Measurements from ENCODE around the gene ANO10. TPM values are rescaled to one million over a fixed set of nuclear protein-coding genes. Genes with fewer than 3 reads are reported as not detected.

The ANO10 gene
- total and polyA plus RNA-seq, 7 donors, result 10.3 to 18.8 (median 13.1) TPM

DNA sequence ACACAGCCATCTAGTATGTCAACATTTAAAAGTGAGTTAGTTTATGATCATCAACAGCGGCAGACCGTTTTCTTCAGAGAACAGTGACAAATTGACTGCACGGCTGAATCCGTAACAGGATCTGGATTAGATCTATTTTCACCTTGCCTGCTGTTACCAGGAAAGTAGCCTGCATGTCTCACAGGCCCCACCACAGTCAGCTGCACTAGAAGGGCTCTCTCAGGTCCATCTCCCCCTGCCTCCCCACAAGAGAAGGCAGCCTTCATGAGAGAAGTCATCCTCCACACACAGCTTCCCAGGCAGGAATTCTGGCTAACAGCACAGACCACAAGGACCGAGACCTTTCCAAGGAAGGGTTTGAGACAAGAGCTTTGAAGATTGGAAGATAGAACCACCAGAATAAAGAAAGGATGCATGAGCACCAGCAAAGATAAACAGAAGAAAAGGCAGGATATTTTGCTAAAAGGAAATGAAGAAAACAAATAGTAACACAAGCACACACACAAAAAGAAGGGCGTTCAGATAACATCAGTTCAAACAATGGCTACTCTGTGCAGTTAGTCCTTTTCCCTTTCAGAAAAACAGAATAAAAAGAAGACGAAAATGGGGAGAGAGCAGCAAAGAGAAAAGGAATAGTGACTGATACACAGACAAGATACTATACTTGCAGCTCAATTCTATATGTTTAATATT, 208.0 kb downstream of the ANO10 start:
- Histone ChIP-seq H3K36me3 (ENCODE audit: insufficient read depth in 1 of 2, low read depth in 1 of 2) (no peaks in the 10 kb centered on the region), H3K27me3 (ENCODE audit: insufficient read depth in 3 of 3, low read length in 2 of 3) (no peaks in the 10 kb centered on the region), H3K4me3 (no peak overlapping the region), H3K9me3 (no peaks in the 10 kb centered on the region), H3K27ac (no peak overlapping the region), H3K4me1 (peaks cover 5% of the 10 kb centered on the region)
- ATAC-seq (peak in 2 of 4 donors; percentile 45 to 77), DNase-seq (no peak)
- 65 to 78% (median 72%) methylated on average over 7 of the region's 7 CpGs for WGBS, 3 donors
- TF ChIP-seq, protein P1, sequence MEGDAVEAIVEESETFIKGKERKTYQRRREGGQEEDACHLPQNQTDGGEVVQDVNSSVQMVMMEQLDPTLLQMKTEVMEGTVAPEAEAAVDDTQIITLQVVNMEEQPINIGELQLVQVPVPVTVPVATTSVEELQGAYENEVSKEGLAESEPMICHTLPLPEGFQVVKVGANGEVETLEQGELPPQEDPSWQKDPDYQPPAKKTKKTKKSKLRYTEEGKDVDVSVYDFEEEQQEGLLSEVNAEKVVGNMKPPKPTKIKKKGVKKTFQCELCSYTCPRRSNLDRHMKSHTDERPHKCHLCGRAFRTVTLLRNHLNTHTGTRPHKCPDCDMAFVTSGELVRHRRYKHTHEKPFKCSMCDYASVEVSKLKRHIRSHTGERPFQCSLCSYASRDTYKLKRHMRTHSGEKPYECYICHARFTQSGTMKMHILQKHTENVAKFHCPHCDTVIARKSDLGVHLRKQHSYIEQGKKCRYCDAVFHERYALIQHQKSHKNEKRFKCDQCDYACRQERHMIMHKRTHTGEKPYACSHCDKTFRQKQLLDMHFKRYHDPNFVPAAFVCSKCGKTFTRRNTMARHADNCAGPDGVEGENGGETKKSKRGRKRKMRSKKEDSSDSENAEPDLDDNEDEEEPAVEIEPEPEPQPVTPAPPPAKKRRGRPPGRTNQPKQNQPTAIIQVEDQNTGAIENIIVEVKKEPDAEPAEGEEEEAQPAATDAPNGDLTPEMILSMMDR (IDR thresholded peaks at IDR 0.05), result no peak
- intact Hi-C loops (cut with DNase I), result no loop called here

DNA sequence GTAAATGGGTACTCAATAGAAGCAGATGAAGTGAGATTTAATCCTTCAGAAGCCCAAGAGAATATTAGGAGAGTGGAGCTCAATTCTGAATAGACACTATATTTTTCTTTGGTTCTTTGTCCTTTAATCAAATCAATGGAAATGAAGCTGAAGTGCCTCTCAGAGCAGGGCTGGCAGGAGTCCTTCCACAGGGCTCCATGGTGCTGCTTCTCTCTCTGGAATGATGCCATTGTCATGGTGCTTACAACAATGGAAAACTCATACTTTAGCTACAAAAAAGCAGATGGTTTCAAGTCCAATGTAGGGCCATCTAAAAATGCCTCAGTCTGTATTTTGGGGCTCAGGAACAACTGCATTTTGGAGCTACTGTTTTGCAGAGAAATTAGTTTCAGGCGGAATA, 210.4 kb downstream of the ANO10 start:
- ATAC-seq (no peak), DNase-seq (no peak)
- TF ChIP-seq, protein P1 (IDR thresholded peaks at IDR 0.05), result no peak
- Histone ChIP-seq H3K4me1 (peaks cover 4% of the 10 kb centered on the region), H3K9me3 (no peaks in the 10 kb centered on the region), H3K27ac (no peak overlapping the region), H3K4me3 (no peak overlapping the region), H3K27me3 (ENCODE audit: insufficient read depth in 3 of 3, low read length in 2 of 3) (no peaks in the 10 kb centered on the region), H3K36me3 (ENCODE audit: insufficient read depth in 1 of 2, low read depth in 1 of 2) (no peaks in the 10 kb centered on the region)
- 88 to 94% (median 94%) methylated on average over 1 of the region's 1 CpG for WGBS, 3 donors
- intact Hi-C loops (cut with DNase I), result no loop called here

DNA sequence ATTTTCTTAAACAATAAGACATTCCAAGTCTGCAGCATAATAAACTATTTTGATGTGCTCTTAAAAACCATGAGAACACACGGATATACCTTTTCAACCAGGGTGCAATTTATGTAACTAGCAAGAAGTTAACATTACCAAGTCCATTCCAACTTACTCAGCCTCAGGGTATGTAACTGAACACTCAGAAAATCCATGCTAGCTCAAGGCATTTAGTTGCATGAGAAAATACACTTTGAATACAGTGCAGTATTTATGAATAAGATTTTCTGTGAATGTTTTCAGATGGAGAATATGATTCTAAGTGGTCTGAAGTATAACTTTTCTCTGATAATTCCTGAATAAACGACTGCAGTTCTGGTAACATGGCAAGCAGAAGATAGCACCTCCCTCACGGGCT, 211.2 kb downstream of the ANO10 start:
- H3K9me3 ChIP-seq, result no peaks in the 10 kb centered on the region
- 70 to 85% (median 81%) methylated on average over 3 of the region's 3 CpGs for WGBS, 3 donors
- intact Hi-C loops (cut with DNase I), result no loop called here
- no peak overlapping the region for H3K4me3 ChIP-seq
- no peak overlapping the region for H3K27ac ChIP-seq
- ATAC-seq (no peak), DNase-seq (no peak)
- no peaks in the 10 kb centered on the region for H3K36me3 ChIP-seq (ENCODE audit: insufficient read depth in 1 of 2, low read depth in 1 of 2)
- H3K4me1 ChIP-seq, result peaks cover 10% of the 10 kb centered on the region
- TF ChIP-seq, protein P1 (IDR thresholded peaks at IDR 0.05), result no peak
- H3K27me3 ChIP-seq (ENCODE audit: insufficient read depth in 3 of 3, low read length in 2 of 3), result no peaks in the 10 kb centered on the region

- H3K4me3 ChIP-seq, result no peak overlapping the region
- DNase-seq (no peak), ATAC-seq (no peak)
- TF ChIP-seq, protein P1 (IDR thresholded peaks at IDR 0.05), result no peak
- H3K27ac ChIP-seq, result no peak overlapping the region
- intact Hi-C loops (cut with DNase I), result no loop called here
- H3K9me3 ChIP-seq, result no peaks in the 10 kb centered on the region
- no peaks in the 10 kb centered on the region for H3K27me3 ChIP-seq (ENCODE audit: insufficient read depth in 3 of 3, low read length in 2 of 3)
- peaks cover 13% of the 10 kb centered on the region for H3K4me1 ChIP-seq
- 83 to 89% (median 86%) methylated on average over 4 of the region's 4 CpGs for WGBS, 3 donors
- no peaks in the 10 kb centered on the region for H3K36me3 ChIP-seq (ENCODE audit: insufficient read depth in 1 of 2, low read depth in 1 of 2)
These were observed 212.3 kb downstream of the ANO10 start for GRCh38 chr3:43409506-43409905.

DNA sequence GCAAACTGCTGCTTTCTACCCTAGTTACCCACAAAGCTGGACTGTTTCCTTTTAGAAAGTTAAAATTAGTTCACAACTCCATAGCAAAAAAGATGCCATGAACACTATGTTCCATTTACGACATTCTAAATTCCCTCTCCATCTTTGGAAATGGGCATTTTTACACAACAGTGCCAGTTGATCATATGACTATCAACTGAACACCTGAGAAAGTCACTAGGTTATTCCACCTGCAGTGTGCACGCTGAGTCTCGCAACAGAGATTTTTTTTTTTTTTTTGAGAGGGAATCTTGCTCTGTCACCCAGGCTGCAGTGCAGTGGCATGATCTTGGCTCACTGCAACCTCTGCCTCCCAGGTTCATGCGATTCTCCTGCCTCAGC, 215.2 kb downstream of the ANO10 start:
- intact Hi-C loops (cut with DNase I), result no loop called here
- DNase-seq, result no peak
- H3K4me1 ChIP-seq, result peaks cover 9% of the 10 kb centered on the region
- H3K36me3 ChIP-seq (ENCODE audit: insufficient read depth in 1 of 2, low read depth in 1 of 2), result no peaks in the 10 kb centered on the region
- WGBS, 3 donors, result 65 to 86% (median 75%) methylated on average over 4 of the region's 4 CpGs
- peak in 2 of 4 donors; percentile 21 to 47 for ATAC-seq
- H3K9me3 ChIP-seq, result no peaks in the 10 kb centered on the region
- TF ChIP-seq, protein P1 (IDR thresholded peaks at IDR 0.05), result no peak
- no peaks in the 10 kb centered on the region for H3K27me3 ChIP-seq (ENCODE audit: insufficient read depth in 3 of 3, low read length in 2 of 3)
- H3K27ac ChIP-seq, result peak overlapping the region; percentile 73
- no peak overlapping the region for H3K4me3 ChIP-seq
